Thymus (tissue), 11 donors: Measurements from ENCODE around the gene TALDO1. TPM values are rescaled to one million over a fixed set of nuclear protein-coding genes. Genes with fewer than 3 reads are reported as not detected.

Experiments used
- DNase-seq, 9 donors: peaks; one replicate each; pipeline ENCODE4 v3.0.0-alpha.2; 2013; ENCODE audit warnings: low spot score in 9 of 9, low read depth in 6 of 9, missing footprints in 1 of 9
- H3K27ac ChIP-seq, 2 donors: one replicate each; pipeline ENCODE4 v1.5.1; 2013; ENCODE audit warnings: control low read depth in 1 of 2, low read depth in 1 of 2, low read length in 1 of 2, mild to moderate bottlenecking in 1 of 2, moderate library complexity in 1 of 2
- H3K27me3 ChIP-seq, 2 donors: one replicate each; pipeline ENCODE4 v1.5.1; 2013; ENCODE audit warnings: low read length in 1 of 2; ENCODE audit not compliant: control insufficient read depth in 2 of 2, insufficient read depth in 1 of 2
- H3K36me3 ChIP-seq, 2 donors: one replicate each; pipeline ENCODE4 v1.5.1; 2013; ENCODE audit warnings: low read length in 1 of 2, mild to moderate bottlenecking in 1 of 2, moderate library complexity in 1 of 2; ENCODE audit not compliant: control insufficient read depth in 2 of 2, insufficient read depth in 2 of 2
- H3K4me1 ChIP-seq, 2 donors: one replicate each; pipeline ENCODE4 v1.5.1; 2013; ENCODE audit warnings: low read length in 2 of 2; ENCODE audit not compliant: control insufficient read depth in 2 of 2, insufficient read depth in 2 of 2
- H3K4me3 ChIP-seq, 2 donors: one replicate each; pipeline ENCODE4 v1.5.1; 2013; ENCODE audit warnings: low read length in 2 of 2, control low read depth in 1 of 2, mild to moderate bottlenecking in 1 of 2
- H3K9me3 ChIP-seq, 2 donors: one replicate each; pipeline ENCODE4 v1.5.1; 2013; ENCODE audit warnings: low read length in 1 of 2, mild to moderate bottlenecking in 1 of 2; ENCODE audit not compliant: control insufficient read depth in 2 of 2, insufficient read depth in 1 of 2
- WGBS: extraction: QIAGEN DNeasy Blood & Tissue Kit; methylation state at CpG from one replicate; pipeline ENCODE4 v1.1.7; 2013; 5-methylcytosine and 5-hydroxymethylcytosine counted together
- polyA plus RNA-seq: library from polyadenylated mRNA; stranded (reverse); fragments of 200-250 nt; gene quantifications from one replicate; pipeline ENCODE4 v1.2.3, GENCODE V29; 2013
- total RNA-seq: library from RNA; stranded (reverse); fragments of 120-200 nt; gene quantifications from one replicate; pipeline ENCODE4 v1.2.4, GENCODE V29; 2013
- donor health status: healthy.

The TALDO1 gene
- total and polyA plus RNA-seq, 2 donors: 115 to 141 TPM

GRCh38 chr11:787084-787675, 39.9 kb downstream of the TALDO1 start:
- Histone ChIP-seq H3K27ac (no peak overlapping the region), H3K4me3 (no peak overlapping the region), H3K36me3 (peaks cover 11 to 13% of the 10 kb centered on the region in 2 donors), H3K27me3 (peaks cover 10 to 40% of the 10 kb centered on the region in 2 donors), H3K4me1 (peaks cover 3 to 4% of the 10 kb centered on the region in 2 donors), H3K9me3 (no peaks in the 10 kb centered on the region)
- DNase-seq: no peak
- 95% methylated on average over 24 of the region's 24 CpGs for WGBS

GRCh38 chr11:788009-788640, 40.9 kb downstream of the TALDO1 start:
- Histone ChIP-seq H3K27ac (no peak overlapping the region), H3K4me3 (no peak overlapping the region), H3K4me1 (peaks cover 3 to 4% of the 10 kb centered on the region in 2 donors), H3K9me3 (no peaks in the 10 kb centered on the region), H3K36me3 (peaks cover 17 to 19% of the 10 kb centered on the region in 2 donors), H3K27me3 (peaks cover 10 to 37% of the 10 kb centered on the region in 2 donors)
- 59% methylated on average over 28 of the region's 28 CpGs for WGBS
- no peak for DNase-seq

GRCh38 chr11:788953-789940, 42.0 kb downstream of the TALDO1 start:
- no peak for DNase-seq

GRCh38 chr11:789943-790342, 42.7 kb downstream of the TALDO1 start, which contains the start of gene CEND1:
CEND1 (minus strand) TSS chr11:790090; CDS start chr11:788576, 1,514 bp downstream.
- H3K27ac ChIP-seq: no peak within 1 kb of the TSS
- peak in 1 of 9 donors; percentile 33 for DNase-seq
- 13% methylated on average over 44 of the region's 44 CpGs for WGBS
- no peaks in the 10 kb centered on the region for H3K9me3 ChIP-seq
- peaks cover under 1 to 4% of the 10 kb centered on the region in 2 donors for H3K4me1 ChIP-seq
- peaks cover 10 to 37% of the 10 kb centered on the region in 2 donors for H3K27me3 ChIP-seq
- peaks cover 15 to 33% of the 10 kb centered on the region in 2 donors for H3K36me3 ChIP-seq
- no peak within 1 kb of the TSS for H3K4me3 ChIP-seq

More at GRCh38 chr11:788953-789940, 42.0 kb downstream of the TALDO1 start:
- H3K9me3 ChIP-seq: no peaks in the 10 kb centered on the region
- peaks cover 10 to 37% of the 10 kb centered on the region in 2 donors for H3K27me3 ChIP-seq
- WGBS: 57% methylated on average over 31 of the region's 31 CpGs
- no peak overlapping the region for H3K4me3 ChIP-seq
- peaks cover 0 to 4% of the 10 kb centered on the region in 2 donors for H3K4me1 ChIP-seq
- peaks cover 15 to 31% of the 10 kb centered on the region in 2 donors for H3K36me3 ChIP-seq
- H3K27ac ChIP-seq: no peak overlapping the region

- H3K36me3 ChIP-seq: peaks cover 15 to 33% of the 10 kb centered on the region in 2 donors
- peaks cover 0 to 3% of the 10 kb centered on the region in 2 donors for H3K9me3 ChIP-seq
- H3K4me1 ChIP-seq: peaks cover 11 to 12% of the 10 kb centered on the region in 2 donors
- H3K4me3 ChIP-seq: no peak overlapping the region
- peaks cover 10 to 37% of the 10 kb centered on the region in 2 donors for H3K27me3 ChIP-seq
- no peak for DNase-seq
- H3K27ac ChIP-seq: no peak overlapping the region
- 88% methylated on average over 18 of the region's 18 CpGs for WGBS
These were observed 43.7 kb downstream of the TALDO1 start for GRCh38 chr11:790721-791564.

GRCh38 chr11:791658-792534, 44.6 kb downstream of the TALDO1 start:
- Histone ChIP-seq H3K4me1 (peaks cover 19% of the 10 kb centered on the region in 2 donors), H3K27me3 (peaks cover 10 to 37% of the 10 kb centered on the region in 2 donors), H3K27ac (no peak overlapping the region), H3K9me3 (peaks cover 0 to 3% of the 10 kb centered on the region in 2 donors), H3K4me3 (no peak overlapping the region), H3K36me3 (peaks cover 15 to 33% of the 10 kb centered on the region in 2 donors)
- DNase-seq: no peak
- 98% methylated on average over 49 of the region's 49 CpGs for WGBS

GRCh38 chr11:792535-792821, 45.2 kb downstream of the TALDO1 start:
- H3K4me3 ChIP-seq: no peak overlapping the region
- peaks cover 10 to 36% of the 10 kb centered on the region in 2 donors for H3K27me3 ChIP-seq
- no peak for DNase-seq
- H3K36me3 ChIP-seq: peaks cover 15 to 33% of the 10 kb centered on the region in 2 donors
- H3K4me1 ChIP-seq: peaks cover 21 to 25% of the 10 kb centered on the region in 2 donors
- over 99% methylated on average over 15 of the region's 15 CpGs for WGBS
- H3K27ac ChIP-seq: no peak overlapping the region
- H3K9me3 ChIP-seq: peaks cover 0 to 3% of the 10 kb centered on the region in 2 donors
